Thyroid gland (tissue), 4 donors: ENCODE results near the gene OR52B6.

ENCODE experiments used
- POLR2A ChIP-seq, 2 donors: fragments of 450-650 bp; IDR thresholded peaks; one replicate each; pipeline ENCODE4 v1.6.1; 2017; ENCODE audit warnings: antibody characterized with exemption in 2 of 2, mild to moderate bottlenecking in 2 of 2, moderate library complexity in 1 of 2
- TF ChIP-seq, protein P1 (sequence below), 6 experiments: fragments of 200-600 bp in 3 of 6; fragments of 450-650 bp in 3 of 6; sonication (generic) in 3 of 6; IDR thresholded peaks; one replicate each; pipeline ENCODE4 v1.5.1; 2016 to 2019; ENCODE audit warnings: antibody characterized with exemption in 6 of 6, mild to moderate bottlenecking in 2 of 6, inconsistent platforms in 1 of 6, moderate library complexity in 1 of 6

GRCh38 chr11:5597953-5598352 is 17.3 kb downstream of the OR52B6 start:
- no peak for TF ChIP-seq POLR2A (IDR thresholded peaks at IDR 0.05)
- TF ChIP-seq, protein P1, sequence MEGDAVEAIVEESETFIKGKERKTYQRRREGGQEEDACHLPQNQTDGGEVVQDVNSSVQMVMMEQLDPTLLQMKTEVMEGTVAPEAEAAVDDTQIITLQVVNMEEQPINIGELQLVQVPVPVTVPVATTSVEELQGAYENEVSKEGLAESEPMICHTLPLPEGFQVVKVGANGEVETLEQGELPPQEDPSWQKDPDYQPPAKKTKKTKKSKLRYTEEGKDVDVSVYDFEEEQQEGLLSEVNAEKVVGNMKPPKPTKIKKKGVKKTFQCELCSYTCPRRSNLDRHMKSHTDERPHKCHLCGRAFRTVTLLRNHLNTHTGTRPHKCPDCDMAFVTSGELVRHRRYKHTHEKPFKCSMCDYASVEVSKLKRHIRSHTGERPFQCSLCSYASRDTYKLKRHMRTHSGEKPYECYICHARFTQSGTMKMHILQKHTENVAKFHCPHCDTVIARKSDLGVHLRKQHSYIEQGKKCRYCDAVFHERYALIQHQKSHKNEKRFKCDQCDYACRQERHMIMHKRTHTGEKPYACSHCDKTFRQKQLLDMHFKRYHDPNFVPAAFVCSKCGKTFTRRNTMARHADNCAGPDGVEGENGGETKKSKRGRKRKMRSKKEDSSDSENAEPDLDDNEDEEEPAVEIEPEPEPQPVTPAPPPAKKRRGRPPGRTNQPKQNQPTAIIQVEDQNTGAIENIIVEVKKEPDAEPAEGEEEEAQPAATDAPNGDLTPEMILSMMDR (IDR thresholded peaks at IDR 0.05), result no peak
